GM23338 (cell line): ENCODE measurements around the gene SLC9A9. TPM values are rescaled to one million over a fixed set of nuclear protein-coding genes. Genes with fewer than 3 reads are reported as not detected.
A peak's percentile ranks its signal among the peaks of the same experiment; 100 is the strongest.

Source experiments
- ATAC-seq: fragments of 200-7000 bp; cut with Tn5 transposase; 3 replicates; pipeline ENCODE4 v1.9.1; 2020
- DNase-seq: peaks from one replicate; pipeline ENCODE4 v3.0.0-alpha.2; 2015; ENCODE audit warnings: low spot score
- H2AFZ ChIP-seq: fragments of 200-600 bp; sonication (generic); 2 replicates; pipeline ENCODE4 v1.8.0; 2016; ENCODE audit warnings: antibody characterized with exemption, mild to moderate bottlenecking, moderate library complexity
- H3F3A ChIP-seq: fragments of 200-600 bp; sonication (generic); replicated peaks from 2 replicates; pipeline ENCODE4 v1.8.0; 2017; ENCODE audit warnings: antibody characterized with exemption, mixed run types, low read depth
- H3K27ac ChIP-seq: fragments of 200-600 bp; sonication (generic); 2 replicates; pipeline ENCODE4 v1.6.1; 2016; ENCODE audit warnings: low read depth
- H3K27me3 ChIP-seq: fragments of 200-600 bp; sonication (generic); 2 replicates; pipeline ENCODE4 v1.8.0; 2016; ENCODE audit warnings: mild to moderate bottlenecking, mixed run types, moderate library complexity; ENCODE audit not compliant: insufficient read depth
- H3K36me3 ChIP-seq: fragments of 200-600 bp; sonication (generic); 2 replicates; pipeline ENCODE4 v1.8.0; 2016; ENCODE audit warnings: mild to moderate bottlenecking; ENCODE audit not compliant: insufficient read depth
- H3K4me1 ChIP-seq: fragments of 200-600 bp; sonication (generic); 2 replicates; pipeline ENCODE4 v1.8.0; 2016; ENCODE audit warnings: mild to moderate bottlenecking, moderate library complexity; ENCODE audit not compliant: insufficient read depth
- H3K4me2 ChIP-seq: fragments of 200-600 bp; sonication (generic); 2 replicates; pipeline ENCODE4 v1.7.1; 2017; ENCODE audit warnings: mixed run types
- H3K4me3 ChIP-seq: fragments of 200-600 bp; sonication (generic); 2 replicates; pipeline ENCODE4 v1.6.1; 2016; ENCODE audit warnings: mixed run types
- H3K79me2 ChIP-seq: fragments of 200-600 bp; sonication (generic); replicated peaks from 2 replicates; pipeline ENCODE4 v1.8.0; 2017; ENCODE audit warnings: mild to moderate bottlenecking; ENCODE audit not compliant: insufficient read depth
- H3K9me2 ChIP-seq: fragments of 200-600 bp; sonication (generic); 2 replicates; pipeline ENCODE4 v1.8.0; 2017; ENCODE audit not compliant: insufficient read depth
- H4K20me1 ChIP-seq: fragments of 200-600 bp; sonication (generic); replicated peaks from 2 replicates; pipeline ENCODE4 v1.8.0; 2017; ENCODE audit warnings: mild to moderate bottlenecking; ENCODE audit not compliant: insufficient read depth
- H3K27ac Mint-ChIP-seq: 2 replicates; pipeline ENCODE4 v1.8.0; 2020; ENCODE audit warnings: inconsistent platforms, mild to moderate bottlenecking, moderate library complexity, mixed read lengths
- H3K27me3 Mint-ChIP-seq: 3 replicates; pipeline ENCODE4 v1.8.0; 2022; ENCODE audit warnings: low read depth, mild to moderate bottlenecking, moderate library complexity, mixed read lengths, inconsistent platforms; ENCODE audit not compliant: insufficient read depth, poor library complexity
- H3K36me3 Mint-ChIP-seq: 3 replicates; pipeline ENCODE4 v1.8.0; 2021; ENCODE audit warnings: low read depth, mild to moderate bottlenecking, inconsistent platforms, moderate library complexity, mixed read lengths
- H3K4me1 Mint-ChIP-seq: 3 replicates; pipeline ENCODE4 v1.8.0; 2020; ENCODE audit warnings: mild to moderate bottlenecking, inconsistent platforms, mixed read lengths
- H3K4me3 Mint-ChIP-seq: 3 replicates; pipeline ENCODE4 v1.8.0; 2021; ENCODE audit warnings: moderate library complexity, mild to moderate bottlenecking, inconsistent platforms, mixed read lengths
- H3K9me3 Mint-ChIP-seq: 3 replicates; pipeline ENCODE4 v1.8.0; 2020; ENCODE audit warnings: moderate library complexity, mild to moderate bottlenecking, inconsistent platforms, mixed read lengths
- EZH2 ChIP-seq: fragments of 200-600 bp; sonication (generic); IDR thresholded peaks from one replicate; pipeline ENCODE4 v1.8.0; 2017; ENCODE audit warnings: antibody characterized with exemption, mild to moderate bottlenecking, low read depth; ENCODE audit not compliant: unreplicated experiment
- EZH2phosphoT487 ChIP-seq: fragments of 200-600 bp; sonication (generic); IDR thresholded peaks from one replicate; pipeline ENCODE4 v1.8.1; 2018; ENCODE audit warnings: antibody characterized with exemption; ENCODE audit not compliant: unreplicated experiment
- STAT1 ChIP-seq: IDR thresholded peaks from one replicate; pipeline ENCODE4 v1.6.1; 2016; ENCODE audit warnings: antibody characterized with exemption; ENCODE audit not compliant: unreplicated experiment
- ZNF114 ChIP-seq: fragments of 250-450 bp; sonication (Bioruptor Pico); IDR thresholded peaks from 2 replicates; pipeline ENCODE4 v1.5.0; 2020; ENCODE audit warnings: mild to moderate bottlenecking, moderate library complexity
- polyA plus RNA-seq: library from polyadenylated mRNA; unstranded; fragments of >200 nt; fragmentation: Nextera tagmentation; extraction: Ambion mirVana; gene quantifications from 2 replicates; pipeline ENCODE4 v1.2.1, GENCODE V29; 2016
- total RNA-seq: library from RNA; depleted of rRNA; stranded (reverse); fragments of >200 nt; shearing (Covaris generic); gene quantifications from 2 replicates; pipeline ENCODE4 v1.2.3, GENCODE V29; 2014
- TF ChIP-seq, protein P1 (sequence below), 2 experiments: fragments of 200-600 bp in 1 of 2; sonication (generic) in 1 of 2; conservative IDR thresholded peaks; 2 replicates each; pipeline versions ENCODE4 v1.5.1 to v1.6.1; 2016 to 2017; ENCODE audit warnings: antibody characterized with exemption in 2 of 2, low read depth in 2 of 2, mild to moderate bottlenecking in 2 of 2, moderate library complexity in 1 of 2
- TF ChIP-seq, protein P2 (sequence below): fragments of 250-450 bp; sonication (Bioruptor Pico); IDR thresholded peaks from 2 replicates; pipeline ENCODE4 v1.5.0; 2020; ENCODE audit warnings: mild to moderate bottlenecking, moderate library complexity
- TF ChIP-seq, protein P3 (sequence below): IDR thresholded peaks from 2 replicates; pipeline ENCODE4 v1.6.1; 2016; ENCODE audit warnings: antibody characterized with exemption

The SLC9A9 gene
- total and polyA plus RNA-seq, 2 experiments from 2014 or later: 1.3 to 1.6 TPM

DNA sequence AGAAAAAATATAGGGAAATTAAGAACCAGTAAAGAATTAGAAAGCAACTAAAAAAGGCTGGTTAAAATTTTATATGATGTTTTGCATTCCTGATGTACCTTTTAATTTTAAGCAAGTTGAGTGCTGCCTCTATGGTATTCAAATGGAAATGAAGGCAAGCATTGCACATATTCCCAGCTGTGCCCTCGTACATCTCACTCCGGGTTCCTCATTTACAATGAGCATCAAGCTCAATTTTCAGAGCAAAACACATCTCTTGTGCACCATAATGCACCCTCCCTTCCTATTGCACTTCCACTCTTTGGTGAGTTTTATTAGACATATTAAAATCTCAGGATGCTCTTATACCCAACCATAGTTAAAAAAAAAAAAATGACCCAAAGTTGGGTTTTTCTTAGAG is 460.8 kb downstream of the SLC9A9 start:
- no peaks in the 10 kb centered on the region; the same call in 1 of the 2 replicates for H3K36me3 ChIP-seq
- no peak for ATAC-seq
- peaks cover 2% of the 10 kb centered on the region for H3K9me3 Mint-ChIP-seq
- no peak for TF ChIP-seq EZH2
- TF ChIP-seq STAT1: no peak
- no peak for TF ChIP-seq ZNF114
- TF ChIP-seq, protein P1, sequence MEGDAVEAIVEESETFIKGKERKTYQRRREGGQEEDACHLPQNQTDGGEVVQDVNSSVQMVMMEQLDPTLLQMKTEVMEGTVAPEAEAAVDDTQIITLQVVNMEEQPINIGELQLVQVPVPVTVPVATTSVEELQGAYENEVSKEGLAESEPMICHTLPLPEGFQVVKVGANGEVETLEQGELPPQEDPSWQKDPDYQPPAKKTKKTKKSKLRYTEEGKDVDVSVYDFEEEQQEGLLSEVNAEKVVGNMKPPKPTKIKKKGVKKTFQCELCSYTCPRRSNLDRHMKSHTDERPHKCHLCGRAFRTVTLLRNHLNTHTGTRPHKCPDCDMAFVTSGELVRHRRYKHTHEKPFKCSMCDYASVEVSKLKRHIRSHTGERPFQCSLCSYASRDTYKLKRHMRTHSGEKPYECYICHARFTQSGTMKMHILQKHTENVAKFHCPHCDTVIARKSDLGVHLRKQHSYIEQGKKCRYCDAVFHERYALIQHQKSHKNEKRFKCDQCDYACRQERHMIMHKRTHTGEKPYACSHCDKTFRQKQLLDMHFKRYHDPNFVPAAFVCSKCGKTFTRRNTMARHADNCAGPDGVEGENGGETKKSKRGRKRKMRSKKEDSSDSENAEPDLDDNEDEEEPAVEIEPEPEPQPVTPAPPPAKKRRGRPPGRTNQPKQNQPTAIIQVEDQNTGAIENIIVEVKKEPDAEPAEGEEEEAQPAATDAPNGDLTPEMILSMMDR (conservative IDR thresholded peaks at IDR 0.05; ENCODE audit: low read depth in 2 of 2): no peak
- no peak overlapping the region for H3K27ac ChIP-seq
- H3K27me3 ChIP-seq: no peaks in the 10 kb centered on the region
- no peaks in the 10 kb centered on the region; the same call in 2 of the 3 replicates for H3K36me3 Mint-ChIP-seq
- H3K4me3 ChIP-seq: no peak overlapping the region
- no peak overlapping the region for H3K4me2 ChIP-seq
- no peaks in the 10 kb centered on the region for H3K27me3 Mint-ChIP-seq
- peaks cover 8% of the 10 kb centered on the region for H3K4me1 ChIP-seq
- H3K4me1 Mint-ChIP-seq: peaks cover 10% of the 10 kb centered on the region
- H3K27ac Mint-ChIP-seq: peak overlapping the region; percentile 53; the same call in 1 of the 2 replicates
- H3K79me2 ChIP-seq: no peaks in the 10 kb centered on the region
- H2AFZ ChIP-seq: no peak overlapping the region
- H3F3A ChIP-seq: no peaks in the 10 kb centered on the region
- H3K4me3 Mint-ChIP-seq: no peak overlapping the region
- H4K20me1 ChIP-seq: no peaks in the 10 kb centered on the region
- peaks cover 5% of the 10 kb centered on the region; the same call in 1 of the 2 replicates for H3K9me2 ChIP-seq
- DNase-seq: no peak

DNA sequence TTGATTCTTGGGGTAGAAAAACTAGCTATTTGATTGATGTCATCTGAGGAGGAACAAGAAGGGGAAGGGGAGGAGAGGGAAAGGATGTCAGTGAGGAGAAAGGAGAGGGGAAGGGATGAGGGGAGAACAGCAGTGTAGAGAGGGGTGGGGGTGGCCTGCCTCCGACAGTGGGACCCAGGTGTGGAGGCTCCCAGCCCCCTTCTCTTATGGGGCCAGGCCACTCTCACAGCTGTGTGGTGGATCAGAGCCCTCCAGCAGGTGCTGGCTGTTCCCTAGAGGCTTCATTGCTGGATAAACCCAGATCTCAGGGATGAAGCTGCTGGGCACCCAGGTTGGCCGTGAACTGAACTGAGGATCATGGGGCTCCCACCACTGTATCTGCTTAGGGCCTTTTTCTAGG is 464.2 kb downstream of the SLC9A9 start:
- Histone ChIP-seq H3K36me3 (no peaks in the 10 kb centered on the region), H3K79me2 (no peaks in the 10 kb centered on the region), H4K20me1 (no peaks in the 10 kb centered on the region), H3K27me3 (no peaks in the 10 kb centered on the region), H3K9me2 (peaks cover 5% of the 10 kb centered on the region; the same call in 1 of the 2 replicates), H3K27ac (no peak overlapping the region), H3K4me1 (peaks cover 8% of the 10 kb centered on the region), H3K4me3 (no peak overlapping the region), H3K4me2 (no peak overlapping the region), H2AFZ (no peak overlapping the region), H3F3A (no peaks in the 10 kb centered on the region)
- Mint-ChIP-seq H3K9me3 (peaks cover 4% of the 10 kb centered on the region), H3K27me3 (no peaks in the 10 kb centered on the region), H3K27ac (no peak overlapping the region), H3K4me1 (peaks cover 13% of the 10 kb centered on the region), H3K36me3 (no peaks in the 10 kb centered on the region; the same call in 2 of the 3 replicates), H3K4me3 (no peak overlapping the region)
- DNase-seq (no peak), ATAC-seq (no peak)
- TF ChIP-seq EZH2phosphoT487 (no peak), ZNF114 (no peak), EZH2 (no peak), STAT1 (no peak)
- TF ChIP-seq, protein P2, sequence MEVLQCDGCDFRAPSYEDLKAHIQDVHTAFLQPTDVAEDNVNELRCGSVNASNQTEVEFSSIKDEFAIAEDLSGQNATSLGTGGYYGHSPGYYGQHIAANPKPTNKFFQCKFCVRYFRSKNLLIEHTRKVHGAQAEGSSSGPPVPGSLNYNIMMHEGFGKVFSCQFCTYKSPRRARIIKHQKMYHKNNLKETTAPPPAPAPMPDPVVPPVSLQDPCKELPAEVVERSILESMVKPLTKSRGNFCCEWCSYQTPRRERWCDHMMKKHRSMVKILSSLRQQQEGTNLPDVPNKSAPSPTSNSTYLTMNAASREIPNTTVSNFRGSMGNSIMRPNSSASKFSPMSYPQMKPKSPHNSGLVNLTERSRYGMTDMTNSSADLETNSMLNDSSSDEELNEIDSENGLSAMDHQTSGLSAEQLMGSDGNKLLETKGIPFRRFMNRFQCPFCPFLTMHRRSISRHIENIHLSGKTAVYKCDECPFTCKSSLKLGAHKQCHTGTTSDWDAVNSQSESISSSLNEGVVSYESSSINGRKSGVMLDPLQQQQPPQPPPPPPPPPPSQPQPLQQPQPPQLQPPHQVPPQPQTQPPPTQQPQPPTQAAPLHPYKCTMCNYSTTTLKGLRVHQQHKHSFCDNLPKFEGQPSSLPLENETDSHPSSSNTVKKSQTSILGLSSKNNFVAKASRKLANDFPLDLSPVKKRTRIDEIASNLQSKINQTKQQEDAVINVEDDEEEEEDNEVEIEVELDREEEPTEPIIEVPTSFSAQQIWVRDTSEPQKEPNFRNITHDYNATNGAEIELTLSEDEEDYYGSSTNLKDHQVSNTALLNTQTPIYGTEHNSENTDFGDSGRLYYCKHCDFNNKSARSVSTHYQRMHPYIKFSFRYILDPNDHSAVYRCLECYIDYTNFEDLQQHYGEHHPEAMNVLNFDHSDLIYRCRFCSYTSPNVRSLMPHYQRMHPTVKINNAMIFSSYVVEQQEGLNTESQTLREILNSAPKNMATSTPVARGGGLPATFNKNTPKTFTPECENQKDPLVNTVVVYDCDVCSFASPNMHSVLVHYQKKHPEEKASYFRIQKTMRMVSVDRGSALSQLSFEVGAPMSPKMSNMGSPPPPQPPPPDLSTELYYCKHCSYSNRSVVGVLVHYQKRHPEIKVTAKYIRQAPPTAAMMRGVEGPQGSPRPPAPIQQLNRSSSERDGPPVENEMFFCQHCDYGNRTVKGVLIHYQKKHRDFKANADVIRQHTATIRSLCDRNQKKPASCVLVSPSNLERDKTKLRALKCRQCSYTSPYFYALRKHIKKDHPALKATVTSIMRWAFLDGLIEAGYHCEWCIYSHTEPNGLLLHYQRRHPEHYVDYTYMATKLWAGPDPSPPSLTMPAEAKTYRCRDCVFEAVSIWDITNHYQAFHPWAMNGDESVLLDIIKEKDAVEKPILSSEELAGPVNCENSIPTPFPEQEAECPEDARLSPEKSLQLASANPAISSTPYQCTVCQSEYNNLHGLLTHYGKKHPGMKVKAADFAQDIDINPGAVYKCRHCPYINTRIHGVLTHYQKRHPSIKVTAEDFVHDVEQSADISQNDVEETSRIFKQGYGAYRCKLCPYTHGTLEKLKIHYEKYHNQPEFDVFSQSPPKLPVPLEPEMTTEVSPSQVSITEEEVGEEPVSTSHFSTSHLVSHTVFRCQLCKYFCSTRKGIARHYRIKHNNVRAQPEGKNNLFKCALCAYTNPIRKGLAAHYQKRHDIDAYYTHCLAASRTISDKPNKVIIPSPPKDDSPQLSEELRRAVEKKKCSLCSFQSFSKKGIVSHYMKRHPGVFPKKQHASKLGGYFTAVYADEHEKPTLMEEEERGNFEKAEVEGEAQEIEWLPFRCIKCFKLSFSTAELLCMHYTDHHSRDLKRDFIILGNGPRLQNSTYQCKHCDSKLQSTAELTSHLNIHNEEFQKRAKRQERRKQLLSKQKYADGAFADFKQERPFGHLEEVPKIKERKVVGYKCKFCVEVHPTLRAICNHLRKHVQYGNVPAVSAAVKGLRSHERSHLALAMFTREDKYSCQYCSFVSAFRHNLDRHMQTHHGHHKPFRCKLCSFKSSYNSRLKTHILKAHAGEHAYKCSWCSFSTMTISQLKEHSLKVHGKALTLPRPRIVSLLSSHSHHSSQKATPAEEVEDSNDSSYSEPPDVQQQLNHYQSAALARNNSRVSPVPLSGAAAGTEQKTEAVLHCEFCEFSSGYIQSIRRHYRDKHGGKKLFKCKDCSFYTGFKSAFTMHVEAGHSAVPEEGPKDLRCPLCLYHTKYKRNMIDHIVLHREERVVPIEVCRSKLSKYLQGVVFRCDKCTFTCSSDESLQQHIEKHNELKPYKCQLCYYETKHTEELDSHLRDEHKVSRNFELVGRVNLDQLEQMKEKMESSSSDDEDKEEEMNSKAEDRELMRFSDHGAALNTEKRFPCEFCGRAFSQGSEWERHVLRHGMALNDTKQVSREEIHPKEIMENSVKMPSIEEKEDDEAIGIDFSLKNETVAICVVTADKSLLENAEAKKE (CRISPR knock-in tag): no peak
- TF ChIP-seq, protein P3, sequence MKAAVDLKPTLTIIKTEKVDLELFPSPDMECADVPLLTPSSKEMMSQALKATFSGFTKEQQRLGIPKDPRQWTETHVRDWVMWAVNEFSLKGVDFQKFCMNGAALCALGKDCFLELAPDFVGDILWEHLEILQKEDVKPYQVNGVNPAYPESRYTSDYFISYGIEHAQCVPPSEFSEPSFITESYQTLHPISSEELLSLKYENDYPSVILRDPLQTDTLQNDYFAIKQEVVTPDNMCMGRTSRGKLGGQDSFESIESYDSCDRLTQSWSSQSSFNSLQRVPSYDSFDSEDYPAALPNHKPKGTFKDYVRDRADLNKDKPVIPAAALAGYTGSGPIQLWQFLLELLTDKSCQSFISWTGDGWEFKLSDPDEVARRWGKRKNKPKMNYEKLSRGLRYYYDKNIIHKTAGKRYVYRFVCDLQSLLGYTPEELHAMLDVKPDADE: no peak
- TF ChIP-seq, protein P1 (conservative IDR thresholded peaks at IDR 0.05; ENCODE audit: low read depth in 2 of 2): no peak
